Limb (tissue), 2 donors: Measurements from ENCODE around the gene GALNT5.
"Not testable (repeated sequence)": the region's sequence is repeated elsewhere in the genome, so short reads cannot be mapped to it uniquely, and the experiment has no call there.

Experiments used
- DNase-seq, 2 donors: peaks; one replicate each; pipeline ENCODE4 v3.0.0-alpha.2; 2016; ENCODE audit errors: extremely low spot score in 2 of 2

The GALNT5 gene

DNA sequence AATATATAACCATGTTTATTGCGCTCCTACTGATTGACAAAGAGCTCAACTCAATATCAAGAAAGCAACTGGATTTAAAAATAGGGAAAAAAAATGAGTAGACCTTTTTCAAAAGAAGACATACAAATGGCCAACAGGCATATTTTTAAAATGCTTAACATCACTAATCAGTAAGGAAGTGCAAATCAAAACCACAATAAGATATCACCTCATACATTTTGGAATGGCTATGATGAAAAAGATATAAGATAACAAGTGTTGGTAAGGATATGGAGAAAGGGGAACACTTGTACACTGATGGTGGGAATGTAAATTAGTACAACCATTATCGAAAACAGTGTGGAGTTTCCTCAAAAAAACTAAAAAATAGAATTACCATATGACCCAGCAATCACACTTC, 5.6 kb upstream of the GALNT5 start:
- DNase-seq, result no peak

DNA sequence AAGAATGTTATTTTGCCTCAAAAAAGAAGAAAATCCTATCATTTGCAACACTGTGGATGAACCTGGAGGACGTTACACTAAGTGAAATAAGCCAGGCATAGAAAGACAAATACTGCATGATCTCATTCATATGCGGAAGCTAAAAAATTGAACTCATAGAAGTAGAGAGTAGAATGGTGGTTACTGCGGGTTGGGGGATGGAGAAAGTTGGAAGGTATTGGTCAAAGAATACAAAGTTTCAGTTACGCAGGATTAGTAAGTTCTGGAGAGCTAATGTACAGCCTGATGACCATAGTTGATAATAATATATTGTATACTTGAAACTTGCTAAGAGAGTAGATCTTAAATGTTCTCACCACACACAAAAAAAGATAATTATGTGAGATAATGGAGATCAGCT, 5.0 kb upstream of the GALNT5 start:
- DNase-seq, result no peak

DNA sequence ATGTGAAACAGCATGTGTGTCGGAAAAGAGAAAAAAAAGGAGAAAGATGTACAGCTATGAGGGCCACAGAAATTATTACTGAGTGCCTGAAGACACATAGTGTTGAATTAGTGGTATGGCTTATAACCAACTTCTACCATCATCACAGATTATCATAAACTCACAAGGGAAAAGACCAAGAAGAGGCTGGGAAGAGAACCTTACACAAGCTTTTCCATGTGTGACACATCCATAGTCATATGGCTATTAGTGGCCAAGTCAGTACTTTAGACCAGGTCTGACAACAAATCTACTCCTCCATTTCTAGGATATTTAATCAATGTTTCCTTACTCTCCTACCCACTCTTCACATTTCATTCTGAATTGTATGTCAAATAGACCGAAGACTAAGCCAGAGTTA, 3.5 kb upstream of the GALNT5 start:
- DNase-seq, result no peak

DNA sequence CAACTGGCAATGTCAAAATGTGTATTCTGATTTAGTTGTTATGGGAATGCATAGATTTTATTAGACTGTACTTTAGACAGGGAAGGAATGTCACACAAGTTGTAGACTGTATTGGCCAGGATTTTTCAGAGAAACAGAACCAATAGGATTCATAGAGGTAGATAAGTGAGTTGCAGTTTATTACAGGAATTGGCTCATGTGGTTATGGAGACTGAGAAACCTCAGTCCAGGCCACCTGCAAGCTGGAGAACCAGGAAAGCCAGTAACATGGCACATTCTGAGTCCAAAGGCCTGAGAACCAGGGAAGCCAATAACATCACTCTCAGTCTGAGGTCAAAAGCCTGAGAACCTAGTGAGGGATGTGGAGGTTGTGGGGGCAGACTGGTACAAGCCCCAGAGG, 1.8 kb upstream of the GALNT5 start:
- no peak for DNase-seq

DNA sequence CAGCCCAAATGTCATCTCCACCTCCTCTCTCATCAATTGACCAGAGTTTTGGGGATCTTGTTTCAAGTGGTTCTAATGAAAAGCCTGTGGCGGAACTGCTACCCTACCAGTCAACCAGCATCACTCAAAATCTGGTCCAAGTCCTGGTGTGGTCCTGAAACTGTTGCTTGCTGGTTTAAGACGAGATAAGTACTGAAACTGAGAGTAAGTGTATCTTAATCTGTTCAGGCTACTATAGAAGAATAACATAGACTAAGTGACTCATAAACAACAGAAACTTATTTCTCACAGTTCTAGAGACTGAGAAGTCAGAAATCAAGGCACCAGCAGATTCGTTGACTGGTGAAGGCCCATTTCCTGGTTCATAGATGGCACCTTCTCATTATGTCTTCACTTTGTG, 879 bp upstream of the GALNT5 start:
- no peak for DNase-seq

DNA sequence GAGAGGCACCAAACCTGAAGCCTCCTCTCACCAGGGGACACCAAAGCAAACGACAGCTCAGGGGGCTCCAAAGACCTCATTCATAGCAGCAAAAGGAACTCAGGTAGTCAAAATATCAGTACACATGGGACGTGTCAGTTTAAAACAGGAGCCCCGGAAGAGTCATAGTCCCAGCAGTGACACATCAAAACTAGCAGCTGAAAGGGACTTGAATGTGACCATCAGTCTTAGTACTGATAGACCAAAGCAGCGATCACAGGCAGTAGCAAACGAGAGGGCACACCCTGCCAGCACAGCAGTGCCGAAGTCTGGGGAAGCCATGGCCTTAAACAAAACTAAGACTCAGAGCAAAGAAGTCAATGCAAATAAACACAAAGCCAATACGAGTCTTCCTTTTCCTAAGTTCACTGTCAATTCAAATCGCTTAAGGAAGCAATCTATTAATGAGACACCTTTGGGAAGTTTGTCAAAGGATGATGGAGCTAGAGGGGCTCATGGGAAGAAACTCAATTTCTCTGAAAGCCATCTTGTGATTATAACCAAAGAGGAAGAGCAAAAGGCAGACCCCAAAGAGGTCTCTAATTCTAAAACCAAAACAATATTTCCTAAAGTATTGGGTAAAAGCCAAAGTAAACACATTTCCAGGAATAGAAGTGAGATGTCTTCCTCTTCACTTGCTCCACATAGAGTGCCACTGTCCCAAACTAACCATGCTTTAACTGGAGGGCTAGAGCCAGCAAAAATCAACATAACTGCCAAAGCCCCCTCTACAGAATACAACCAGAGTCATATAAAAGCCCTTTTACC, 1.2 kb downstream of the GALNT5 start:
- no peak for DNase-seq

DNA sequence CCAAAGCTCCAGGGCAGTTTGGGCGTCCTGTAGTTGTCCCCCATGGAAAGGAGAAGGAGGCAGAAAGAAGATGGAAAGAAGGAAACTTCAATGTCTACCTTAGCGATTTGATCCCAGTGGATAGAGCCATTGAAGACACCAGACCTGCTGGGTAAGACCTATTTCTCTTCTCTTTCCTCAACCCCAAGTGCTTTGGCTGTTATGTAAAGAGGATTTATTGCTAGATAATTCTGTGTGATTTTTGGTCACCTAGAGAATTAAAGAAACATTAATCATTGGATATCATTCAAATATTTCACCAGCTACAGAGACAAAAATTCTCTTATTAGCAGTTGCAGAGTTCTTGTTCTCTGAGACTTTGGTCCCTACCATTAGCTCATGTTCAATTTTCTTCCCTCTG, 1.9 kb downstream of the GALNT5 start:
- no peak for DNase-seq

DNA sequence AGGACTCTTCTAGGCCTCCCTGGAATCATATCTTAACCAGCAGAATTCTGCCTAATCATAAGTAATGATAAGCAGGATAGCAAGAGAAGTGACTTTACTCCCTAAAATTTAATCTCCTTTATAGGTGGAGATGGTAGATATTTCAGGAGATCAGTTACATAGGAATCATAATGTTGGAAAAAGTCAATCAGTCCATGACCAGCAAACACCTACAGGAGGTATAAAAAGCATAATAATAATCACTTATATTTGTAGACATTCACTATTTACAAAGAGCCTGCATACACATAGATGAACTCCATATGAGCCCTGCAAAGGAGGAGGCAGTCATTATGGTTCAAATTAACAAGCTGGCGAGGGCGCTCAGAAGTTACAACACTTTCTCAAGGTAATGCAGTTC, 2.5 kb downstream of the GALNT5 start:
- no peak for DNase-seq

DNA sequence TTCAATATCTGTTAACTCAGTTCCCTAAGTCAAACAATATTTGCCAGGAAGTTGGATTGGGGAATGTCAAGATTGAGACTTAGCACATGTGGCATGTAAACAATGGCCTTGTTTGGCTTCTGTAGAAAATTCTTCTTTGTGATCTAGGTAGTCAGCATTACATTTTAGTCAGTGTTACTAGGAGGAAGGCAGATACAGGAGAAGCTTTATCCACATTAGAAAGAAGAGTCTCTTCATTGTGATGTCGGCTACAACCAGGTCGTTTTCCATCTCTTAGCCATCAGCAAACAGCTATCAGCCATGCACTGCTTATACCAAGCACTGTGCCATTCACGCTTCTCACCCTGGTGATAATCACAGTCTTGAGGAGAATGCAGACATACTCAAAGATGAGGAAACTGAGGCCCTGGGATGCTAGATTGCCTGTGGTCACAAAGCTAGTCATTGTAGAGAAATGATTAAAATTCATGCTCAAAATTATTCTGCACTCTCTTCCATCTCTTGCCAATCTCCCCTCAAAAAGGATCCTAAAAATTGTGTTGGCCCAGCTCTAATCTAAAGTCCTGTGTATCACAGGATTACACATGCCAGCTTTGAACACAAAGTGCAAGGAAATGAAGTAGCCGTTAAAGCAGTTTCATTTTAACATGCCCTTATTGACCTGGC, 3.2 kb downstream of the GALNT5 start:
- no peak for DNase-seq

DNA sequence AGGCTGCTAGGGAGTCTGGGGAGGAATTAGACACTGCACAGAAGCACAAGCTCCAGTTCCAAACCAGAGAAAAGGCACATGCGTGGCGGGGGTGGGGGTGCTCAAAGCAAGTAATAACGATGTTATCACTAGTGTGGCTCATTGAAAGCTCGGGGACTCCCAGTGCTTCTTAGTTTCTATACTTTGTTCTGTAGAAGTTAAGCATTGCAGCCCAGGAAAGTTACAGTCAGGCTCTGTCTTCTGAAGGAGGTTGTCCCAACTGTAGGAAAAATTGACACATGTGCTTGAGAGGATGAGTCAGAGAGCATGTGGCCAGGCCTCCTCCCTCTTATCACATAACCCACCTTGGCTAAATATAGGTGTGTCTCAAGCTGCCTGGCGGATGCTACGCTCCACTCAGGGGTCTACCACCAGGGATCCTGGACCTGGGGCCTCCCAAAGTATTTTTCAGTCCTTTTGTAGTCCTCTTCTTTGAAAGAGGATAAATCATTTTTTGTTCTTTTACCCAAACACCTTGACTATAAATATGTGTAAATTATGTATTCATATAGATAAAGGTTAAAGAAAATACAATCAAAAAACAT, 3.8 kb downstream of the GALNT5 start:
- peak in 1 of 2 donors; percentile 30 for DNase-seq

DNA sequence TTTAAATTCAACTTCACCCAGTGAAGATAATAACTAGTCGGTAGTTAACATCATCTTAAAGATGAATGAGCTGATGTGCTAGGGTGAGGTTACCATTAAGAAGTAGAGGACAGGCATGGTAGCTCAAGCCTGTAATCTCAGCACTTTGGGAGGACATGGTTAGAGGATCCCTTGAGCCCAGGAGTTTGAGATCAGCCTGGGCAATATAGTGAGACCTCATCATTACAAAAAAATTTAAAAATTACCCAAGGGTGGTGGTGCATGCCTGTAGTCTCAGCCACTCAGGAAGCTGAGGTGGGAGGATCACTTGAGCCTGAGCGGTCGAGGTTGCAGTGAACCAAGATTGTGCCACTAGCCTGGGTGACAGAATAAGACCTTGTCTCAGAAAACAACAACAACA, 4.7 kb downstream of the GALNT5 start:
- DNase-seq, result no peak

DNA sequence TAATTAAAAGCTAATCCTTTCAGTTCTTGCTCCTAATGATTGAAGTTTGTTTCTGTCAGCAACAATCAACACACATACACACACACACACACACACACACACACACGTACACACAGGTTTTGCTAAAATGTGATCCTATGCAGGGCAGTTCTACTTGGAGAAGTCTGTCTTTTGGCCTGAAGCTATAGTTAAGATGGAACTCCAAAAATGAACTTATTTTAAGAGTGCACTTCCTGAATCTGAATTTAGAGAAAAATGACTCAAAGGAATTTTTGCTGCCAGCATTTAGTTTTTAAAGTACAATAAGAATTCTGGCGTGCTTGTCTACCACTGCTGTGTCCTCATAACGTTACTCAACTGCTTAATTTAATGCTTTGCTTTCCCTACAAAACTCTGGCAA, 6.6 kb downstream of the GALNT5 start:
- peak in 1 of 2 donors; percentile 66 for DNase-seq

DNA sequence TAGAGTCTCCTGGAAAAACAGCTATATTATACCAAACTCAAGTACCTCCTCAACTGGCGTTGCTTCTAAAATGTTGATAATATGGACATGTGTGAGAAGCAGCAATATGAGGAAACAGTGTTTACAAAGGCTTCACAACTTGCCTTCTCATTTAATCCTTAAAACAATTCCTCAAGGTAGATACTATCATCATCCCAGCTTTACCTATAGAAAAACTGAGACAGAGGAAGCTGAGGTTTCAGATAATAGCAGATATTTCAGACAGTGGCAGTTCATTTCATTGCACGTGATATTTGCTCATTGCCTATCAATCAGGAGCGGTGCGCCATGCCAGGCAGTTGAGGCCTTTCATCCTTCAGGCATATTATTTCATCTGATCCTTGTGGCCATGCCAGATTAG, 8.3 kb downstream of the GALNT5 start:
- DNase-seq, result no peak

DNA sequence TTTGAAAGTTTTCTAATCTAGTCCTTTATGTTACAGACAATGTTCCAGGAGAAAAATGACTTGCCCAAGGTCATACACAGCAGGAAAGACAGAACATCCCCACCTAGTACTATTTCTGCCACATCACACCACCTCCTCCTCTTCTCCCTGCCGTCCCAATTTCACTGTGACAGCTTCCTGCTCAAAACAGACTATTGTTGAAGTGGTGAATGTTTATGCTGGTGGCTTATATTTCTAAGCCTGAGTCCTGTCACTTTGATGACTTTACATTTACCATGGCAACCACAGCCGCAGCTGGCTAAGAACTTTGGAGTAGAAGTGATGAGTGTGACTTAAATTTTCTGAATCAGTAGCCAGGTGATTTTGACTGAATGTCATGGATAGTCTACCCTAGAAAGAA, 10.0 kb downstream of the GALNT5 start:
- no peak for DNase-seq

DNA sequence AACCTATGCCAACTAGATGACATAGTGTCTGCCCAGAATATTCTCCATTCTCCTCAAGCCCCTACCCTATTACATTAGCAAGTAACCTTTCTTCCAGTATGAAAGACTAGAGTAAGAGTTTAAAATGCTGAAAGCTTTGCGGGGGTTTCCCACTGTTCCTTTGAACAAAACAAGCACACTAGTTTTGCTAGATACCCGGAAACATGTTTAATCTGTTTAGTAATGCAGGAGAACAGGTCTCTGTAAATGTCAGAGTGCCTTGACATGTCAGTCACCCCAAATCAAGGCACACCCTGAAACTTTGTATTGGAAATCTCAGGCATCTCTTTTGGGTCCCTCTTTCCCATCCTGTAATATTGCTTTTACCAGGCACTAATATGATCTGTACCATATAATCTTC, 11.6 kb downstream of the GALNT5 start:
- no peak for DNase-seq

DNA sequence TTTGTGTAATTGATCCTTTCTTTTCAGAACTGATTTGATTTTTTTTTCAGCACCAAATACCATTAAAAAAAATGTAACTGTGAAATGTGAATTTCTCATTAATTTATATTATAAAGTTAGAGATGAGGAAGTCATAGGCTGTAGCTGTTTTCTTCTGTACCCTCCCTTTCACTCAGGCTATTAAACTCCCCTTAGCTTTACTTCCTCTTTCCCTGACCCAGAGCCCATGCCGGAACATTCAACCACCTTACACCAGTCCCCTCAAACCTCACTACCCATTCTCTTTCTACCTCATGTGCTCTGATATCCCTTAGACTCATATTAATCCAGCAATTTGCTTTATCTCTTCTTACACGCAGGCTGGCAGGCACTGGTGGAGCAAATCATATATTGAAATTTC, 12.4 kb downstream of the GALNT5 start:
- DNase-seq, result no peak

DNA sequence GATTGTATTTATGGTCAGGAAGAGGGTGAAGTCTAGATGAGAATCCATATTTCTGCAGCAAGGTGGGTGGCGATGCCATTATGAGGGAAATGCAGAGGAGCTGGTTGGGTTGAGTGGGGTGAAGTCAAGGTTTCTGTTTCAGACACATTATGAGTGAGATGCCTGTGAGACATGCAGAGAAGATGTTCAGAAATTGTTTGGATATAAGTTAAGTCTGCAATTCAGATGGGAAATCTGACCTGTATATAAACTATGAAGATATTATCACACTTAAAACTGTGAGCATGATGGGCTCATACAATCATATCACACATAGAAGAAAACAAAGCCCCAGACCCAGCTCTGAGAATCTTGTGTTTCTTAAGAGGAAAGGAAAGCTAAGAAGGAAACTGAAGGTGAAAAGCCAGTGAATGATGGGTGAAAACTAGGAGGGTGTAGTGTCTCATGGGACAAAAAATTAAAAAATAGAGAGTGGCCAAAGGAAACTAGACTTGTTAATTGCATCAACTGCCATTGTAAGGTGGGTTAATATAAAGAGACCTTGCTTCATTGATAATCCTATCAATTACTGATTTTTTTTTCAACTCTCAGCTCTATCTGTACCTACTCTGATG, 14.2 kb downstream of the GALNT5 start:
- DNase-seq, result no peak

DNA sequence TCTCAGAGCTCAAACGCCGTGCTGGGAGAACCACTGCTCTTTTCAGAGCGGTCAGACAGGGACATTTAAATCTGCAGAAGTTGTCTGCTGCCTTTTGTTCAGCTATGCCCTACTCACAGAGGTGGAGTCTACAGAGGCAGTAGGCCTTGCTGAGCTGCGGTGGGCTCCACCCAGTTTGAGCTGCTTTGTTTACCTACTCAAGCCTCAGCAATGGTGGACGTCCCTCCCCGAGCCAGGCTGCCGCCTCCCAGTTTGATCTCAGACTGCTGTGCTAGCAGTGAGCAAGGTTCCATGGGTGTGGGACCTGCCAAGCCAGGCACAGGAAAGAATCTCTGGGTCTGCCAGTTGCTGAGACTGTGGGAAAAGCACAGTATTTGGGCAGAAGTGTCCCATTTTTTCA, 21.8 kb downstream of the GALNT5 start:
- not testable (repeated sequence) for DNase-seq

DNA sequence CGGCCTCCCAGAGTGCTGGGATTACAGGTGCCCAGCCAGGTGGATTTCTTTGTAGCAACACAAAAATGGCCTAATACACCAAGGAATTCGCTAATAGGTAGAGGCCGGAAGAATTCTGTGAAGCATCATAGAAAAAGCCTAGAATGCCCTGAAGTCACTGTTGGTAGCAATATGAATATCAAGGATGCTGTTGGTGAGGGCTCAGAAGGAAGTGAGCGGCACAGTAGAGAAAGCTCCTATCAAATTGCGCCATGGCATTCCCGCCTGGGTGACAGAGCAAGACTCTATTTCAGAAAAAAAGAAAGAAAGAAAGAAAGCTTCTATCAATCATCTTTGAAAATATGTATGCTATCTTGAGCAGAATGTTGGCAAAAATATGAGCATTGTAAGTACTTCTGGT, 23.8 kb downstream of the GALNT5 start:
- no peak for DNase-seq

DNA sequence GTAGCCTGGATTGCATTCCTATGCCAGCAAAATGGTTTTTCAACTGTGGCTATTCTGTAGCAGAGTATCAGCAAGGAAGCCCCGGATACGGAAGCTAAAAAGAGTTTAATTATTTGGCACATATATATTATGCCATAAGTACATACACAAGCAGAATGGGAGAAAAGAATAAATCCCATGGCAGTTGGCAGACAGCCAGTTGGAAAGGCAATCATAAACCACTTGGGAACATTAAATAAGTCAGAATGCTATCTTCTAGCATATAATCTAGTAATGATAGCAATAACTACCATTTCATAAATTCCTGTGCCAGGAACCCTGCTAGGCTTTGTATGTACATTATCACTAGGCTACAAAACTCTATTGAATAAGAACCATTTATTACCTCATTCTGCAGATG, 26.0 kb downstream of the GALNT5 start:
- DNase-seq, result no peak

DNA sequence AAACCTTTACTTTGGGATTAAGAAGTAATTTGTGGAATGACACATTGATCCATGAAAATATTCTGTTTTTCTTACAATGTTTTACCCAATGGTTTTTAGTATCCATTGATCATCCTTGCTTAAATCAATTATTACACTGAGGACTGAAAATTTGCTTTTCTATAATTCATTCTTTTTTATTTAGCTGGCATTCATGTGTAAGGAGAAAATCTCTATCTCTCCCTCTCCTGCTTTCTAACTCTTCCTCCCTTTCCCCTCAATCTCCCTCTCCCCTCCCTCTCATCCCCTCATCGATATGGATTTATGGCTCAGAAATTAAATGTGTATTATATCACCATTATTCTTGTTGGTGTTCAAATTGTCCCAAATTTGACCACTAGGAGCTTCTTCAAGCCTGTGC, 29.7 kb downstream of the GALNT5 start:
- DNase-seq, result no peak

DNA sequence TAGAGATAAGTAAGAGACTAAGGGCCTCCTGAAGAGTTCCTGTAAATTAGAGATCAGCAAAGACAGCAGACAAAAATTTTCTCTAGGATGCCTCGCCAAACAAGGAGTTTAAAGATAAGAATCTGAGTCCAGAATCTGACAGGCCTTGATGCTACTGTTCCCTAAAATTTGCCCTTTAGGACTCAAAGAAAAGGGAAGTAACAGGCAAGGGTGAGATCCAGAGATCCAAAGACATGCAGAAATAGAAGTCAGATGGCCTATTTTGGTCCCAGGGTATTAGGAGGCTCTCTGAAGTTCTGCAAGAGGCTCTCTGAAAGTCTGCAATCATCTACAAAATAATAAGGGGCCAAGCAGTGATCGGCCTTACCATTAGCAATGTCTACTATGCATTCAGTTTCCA, 33.0 kb downstream of the GALNT5 start:
- DNase-seq, result no peak

DNA sequence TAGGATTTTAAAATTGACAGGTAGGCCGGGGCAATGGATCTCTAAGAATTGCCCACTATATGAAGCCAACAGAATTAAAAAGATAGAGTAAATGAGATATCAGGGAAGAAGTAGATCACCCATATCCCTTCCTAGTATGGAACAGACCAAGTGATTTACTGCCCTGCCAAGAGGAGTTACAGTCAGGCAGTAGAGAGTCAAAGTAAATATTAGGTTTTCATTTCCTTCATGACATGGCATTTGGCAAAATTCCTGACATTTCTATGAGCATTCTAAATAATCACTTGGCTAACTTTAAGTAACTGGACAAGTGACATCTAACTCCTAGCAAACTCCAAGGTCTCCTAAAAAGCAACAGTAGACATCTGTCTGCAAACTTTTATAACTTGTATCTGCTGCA, 33.5 kb downstream of the GALNT5 start:
- DNase-seq, result no peak
